Kidney epithelial cell (primary cell): ENCODE data around the gene CHRM2. TPM values are rescaled to one million over a fixed set of nuclear protein-coding genes. Genes with fewer than 3 reads are reported as not detected.

Experiments used
- DNase-seq: peaks from one replicate; pipeline ENCODE4 v3.0.0-alpha.2; 2010; ENCODE audit warnings: low read depth
- H3K27me3 ChIP-seq: 2 replicates; pipeline ENCODE4 v1.6.0; 2011; ENCODE audit warnings: low read length; ENCODE audit not compliant: control insufficient read depth, insufficient read depth
- H3K36me3 ChIP-seq: 2 replicates; pipeline ENCODE4 v1.5.1; 2011; ENCODE audit warnings: low read length; ENCODE audit not compliant: control insufficient read depth, insufficient read depth
- H3K4me3 ChIP-seq: 2 replicates; pipeline ENCODE4 v1.5.1; 2011; ENCODE audit warnings: low read depth, mild to moderate bottlenecking, control low read depth, low read length
- CTCF ChIP-seq: IDR thresholded peaks from 2 replicates; pipeline ENCODE4 v1.5.1; 2011; ENCODE audit warnings: mild to moderate bottlenecking, moderate library complexity, low read length, control low read depth, inconsistent platforms; ENCODE audit not compliant: insufficient read depth, poor library complexity, severe bottlenecking
- total RNA-seq: library from RNA; depleted of rRNA; stranded (reverse); fragments of >200 nt; gene quantifications from 2 replicates; pipeline ENCODE4 v1.2.3, GENCODE V29; 2015

CHRM2 gene
- total RNA-seq, 1 donor from 2014 or later = not detected

DNA sequence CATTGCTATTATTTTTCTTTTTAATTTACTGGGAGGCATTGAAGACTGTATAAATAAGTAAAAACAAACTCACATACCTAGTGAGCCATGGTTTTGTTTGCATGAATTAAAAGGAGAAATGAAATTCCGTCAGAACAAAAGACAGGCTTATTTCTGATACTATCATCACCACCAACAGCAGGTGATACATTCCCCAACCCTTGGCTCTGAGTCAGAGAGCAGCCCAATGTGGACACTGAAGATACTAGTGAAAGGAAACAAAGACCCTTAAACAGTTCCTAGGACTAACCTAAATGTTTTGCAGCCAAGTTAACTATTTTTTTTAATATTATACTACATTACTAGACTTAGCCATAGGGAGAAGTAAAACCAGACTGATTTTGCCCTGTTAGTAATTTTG lies 31.6 kb downstream of the CHRM2 start:
- Histone ChIP-seq H3K36me3 (no peaks in the 10 kb centered on the region), H3K27me3 (no peaks in the 10 kb centered on the region), H3K4me3 (no peak overlapping the region)
- DNase-seq = no peak
- TF ChIP-seq CTCF = no peak

- TF ChIP-seq CTCF = no peak
- H3K27me3 ChIP-seq = no peaks in the 10 kb centered on the region
- no peak for DNase-seq
- no peaks in the 10 kb centered on the region for H3K36me3 ChIP-seq
- no peak overlapping the region for H3K4me3 ChIP-seq
Measured at GRCh38 chr7:136910771-136911170, 42.3 kb downstream of the CHRM2 start.

GRCh38 chr7:136911344-136911743 lies 42.9 kb downstream of the CHRM2 start:
- H3K27me3 ChIP-seq = no peaks in the 10 kb centered on the region
- H3K36me3 ChIP-seq = no peaks in the 10 kb centered on the region
- TF ChIP-seq CTCF = no peak
- H3K4me3 ChIP-seq = no peak overlapping the region
- no peak for DNase-seq

GRCh38 chr7:136912339-136912738 lies 43.9 kb downstream of the CHRM2 start:
- no peak for TF ChIP-seq CTCF
- Histone ChIP-seq H3K27me3 (no peaks in the 10 kb centered on the region), H3K36me3 (no peaks in the 10 kb centered on the region), H3K4me3 (no peak overlapping the region)
- DNase-seq = no peak

- no peak for DNase-seq
- Histone ChIP-seq H3K36me3 (no peaks in the 10 kb centered on the region), H3K4me3 (no peak overlapping the region), H3K27me3 (no peaks in the 10 kb centered on the region)
- no peak for TF ChIP-seq CTCF
Measured at GRCh38 chr7:136914016-136914415, 45.6 kb downstream of the CHRM2 start.

DNA sequence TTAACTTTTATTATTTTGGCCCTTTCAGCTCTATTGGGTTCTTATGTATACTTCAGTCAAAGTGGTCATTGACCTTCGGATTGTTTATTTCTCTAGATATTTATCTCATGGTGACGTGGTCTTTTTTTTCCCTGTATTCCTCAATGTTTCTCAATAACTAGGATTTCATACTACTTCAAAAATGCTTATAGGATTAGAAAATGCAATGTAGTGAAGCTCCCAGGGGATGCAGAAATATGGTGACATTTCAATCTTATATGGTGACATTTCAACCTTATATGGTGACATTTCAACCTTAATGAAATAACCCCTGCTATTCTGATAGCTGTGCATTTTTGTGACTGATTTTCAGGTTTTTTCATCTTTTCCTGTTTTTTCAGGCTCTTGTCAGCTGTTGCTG lies 51.4 kb downstream of the CHRM2 start:
- DNase-seq = no peak
- TF ChIP-seq CTCF = no peak
- Histone ChIP-seq H3K4me3 (no peak overlapping the region), H3K27me3 (no peaks in the 10 kb centered on the region), H3K36me3 (no peaks in the 10 kb centered on the region)
